SW480 (cell line): Measurements from ENCODE around the gene UNCX.
"Not testable (repeated sequence)": the region's sequence is repeated elsewhere in the genome, so short reads cannot be mapped to it uniquely, and the experiment has no call there.

Source experiments
- DNase-seq: peaks from one replicate; pipeline ENCODE4 v3.0.0-alpha.2; 2016; ENCODE audit warnings: low spot score

The UNCX gene

GRCh38 chr7:1257863-1258262 is 25.2 kb downstream of the UNCX start:
- DNase-seq, result no peak

- no peak for DNase-seq
Measured at GRCh38 chr7:1259621-1260243, 27.1 kb downstream of the UNCX start.

GRCh38 chr7:1260244-1260635 is 27.6 kb downstream of the UNCX start:
- DNase-seq, result no peak

- DNase-seq, result not testable (repeated sequence)
Measured at GRCh38 chr7:1261036-1261435, 28.4 kb downstream of the UNCX start.

- DNase-seq, result no peak
Measured at GRCh38 chr7:1262441-1262840, 29.8 kb downstream of the UNCX start.

GRCh38 chr7:1263391-1263951 is 30.8 kb downstream of the UNCX start:
- no peak for DNase-seq

- no peak for DNase-seq
Measured at GRCh38 chr7:1264345-1265280, 31.9 kb downstream of the UNCX start.

GRCh38 chr7:1267016-1267900 is 34.6 kb downstream of the UNCX start:
- no peak for DNase-seq

GRCh38 chr7:1268076-1268815 is 35.6 kb downstream of the UNCX start:
- DNase-seq, result no peak

- DNase-seq, result no peak
Measured at GRCh38 chr7:1268866-1269265, 36.2 kb downstream of the UNCX start.

- no peak for DNase-seq
Measured at GRCh38 chr7:1269336-1269890, 36.7 kb downstream of the UNCX start.

GRCh38 chr7:1270181-1270580 is 37.5 kb downstream of the UNCX start:
- no peak for DNase-seq

GRCh38 chr7:1271046-1271445 is 38.4 kb downstream of the UNCX start:
- no peak for DNase-seq

GRCh38 chr7:1271656-1272055 is 39.0 kb downstream of the UNCX start:
- no peak for DNase-seq

GRCh38 chr7:1272136-1272535 is 39.5 kb downstream of the UNCX start:
- DNase-seq, result not testable (repeated sequence)

GRCh38 chr7:1274121-1274875 is 41.6 kb downstream of the UNCX start:
- DNase-seq, result no peak

- DNase-seq, result no peak
Measured at GRCh38 chr7:1274876-1275375, 42.3 kb downstream of the UNCX start.

GRCh38 chr7:1275451-1276381 is 43.0 kb downstream of the UNCX start:
- DNase-seq, result no peak

GRCh38 chr7:1276626-1277175 is 44.0 kb downstream of the UNCX start:
- DNase-seq, result no peak
